ENCODE data around the gene PTPRQ. TPM values are rescaled to one million over a fixed set of nuclear protein-coding genes. Genes with fewer than 3 reads are reported as not detected.

The PTPRQ gene
- total RNA-seq, 1 experiment from 2014 or later, result not detected

GRCh38 chr12:80632835-80633234 lies 188.8 kb downstream of the PTPRQ start:
- Mint-ChIP-seq H3K36me3 (no peaks in the 10 kb centered on the region), H3K27ac (no peak overlapping the region), H3K4me1 (peaks cover 19% of the 10 kb centered on the region), H3K27me3 (ENCODE audit: low read depth) (no peaks in the 10 kb centered on the region), H3K4me3 (no peak overlapping the region), H3K9me3 (no peaks in the 10 kb centered on the region)
- DNase-seq (ENCODE audit: low spot score), result peak; percentile 70
- no peak for TF ChIP-seq PREB (CRISPR knock-in tag; IDR thresholded peaks at IDR 0.05; ENCODE audit: borderline replicate concordance)
- CTCF ChIA-PET, result interaction anchor here (0.7 to 3.4 kb wide), 50 partner anchors 10 to 438 kb away, joined by 3 to 29 read pairs (median 4); no protein-coding TSS in a partner anchor
- POLR2A ChIA-PET, result interaction anchor here (1.2 kb wide), 1 partner anchor 141 kb away, joined by 3 read pairs; no protein-coding TSS in a partner anchor
- peak; percentile 99 for ATAC-seq

GRCh38 chr12:80634903-80635302 lies 190.9 kb downstream of the PTPRQ start:
- Mint-ChIP-seq H3K4me3 (no peak overlapping the region), H3K36me3 (no peaks in the 10 kb centered on the region), H3K9me3 (no peaks in the 10 kb centered on the region), H3K27me3 (ENCODE audit: low read depth) (no peaks in the 10 kb centered on the region), H3K27ac (no peak overlapping the region), H3K4me1 (peaks cover 11% of the 10 kb centered on the region)
- DNase-seq (ENCODE audit: low spot score) (no peak), ATAC-seq (no peak)
- TF ChIP-seq OVOL2 (CRISPR knock-in tag; IDR thresholded peaks at IDR 0.05; ENCODE audit: borderline replicate concordance), result no peak
- TF ChIP-seq HMGXB4 (CRISPR knock-in tag; IDR thresholded peaks at IDR 0.05), result no peak
- no peak for TF ChIP-seq ZNF219 (CRISPR knock-in tag; IDR thresholded peaks at IDR 0.05; ENCODE audit: borderline replicate concordance)
- TF ChIP-seq FOXP4 (CRISPR knock-in tag; IDR thresholded peaks at IDR 0.05), result no peak
- POLR2A ChIA-PET, result no interaction called here
- CTCF ChIA-PET, result interaction anchor here (3.4 kb wide), 1 partner anchor 27 kb away, joined by 29 read pairs; no protein-coding TSS in a partner anchor

GRCh38 chr12:80636832-80637231 lies 192.8 kb downstream of the PTPRQ start:
- ATAC-seq (no peak), DNase-seq (ENCODE audit: low spot score) (no peak)
- no peak overlapping the region for H3K4me3 Mint-ChIP-seq
- no peaks in the 10 kb centered on the region for H3K36me3 Mint-ChIP-seq
- POLR2A ChIA-PET, result no interaction called here
- no peaks in the 10 kb centered on the region for H3K27me3 Mint-ChIP-seq (ENCODE audit: low read depth)
- H3K9me3 Mint-ChIP-seq, result no peaks in the 10 kb centered on the region
- CTCF ChIA-PET, result interaction anchor here (1.2 kb wide), 1 partner anchor 74 kb away, joined by 4 read pairs; no protein-coding TSS in a partner anchor
- no peak overlapping the region for H3K27ac Mint-ChIP-seq
- peaks cover 11% of the 10 kb centered on the region for H3K4me1 Mint-ChIP-seq
- no peak for TF ChIP-seq E2F5 (CRISPR knock-in tag; IDR thresholded peaks at IDR 0.05)
- no peak for TF ChIP-seq PRRX2 (CRISPR knock-in tag; IDR thresholded peaks at IDR 0.05)
- TF ChIP-seq OVOL2 (CRISPR knock-in tag; IDR thresholded peaks at IDR 0.05; ENCODE audit: borderline replicate concordance), result no peak
- TF ChIP-seq USF2 (CRISPR knock-in tag; IDR thresholded peaks at IDR 0.05), result no peak
- no peak for TF ChIP-seq ZNF396 (CRISPR knock-in tag; IDR thresholded peaks at IDR 0.05; ENCODE audit: borderline replicate concordance)
- TF ChIP-seq NFE2L1 (CRISPR knock-in tag; IDR thresholded peaks at IDR 0.05), result no peak
- no peak for TF ChIP-seq ATF1 (CRISPR knock-in tag; IDR thresholded peaks at IDR 0.05)
- no peak for TF ChIP-seq ZNF532 (CRISPR knock-in tag; IDR thresholded peaks at IDR 0.05; ENCODE audit: borderline replicate concordance)
- no peak for TF ChIP-seq SP1 (CRISPR knock-in tag; conservative IDR thresholded peaks at IDR 0.05)
- TF ChIP-seq ZNF423 (CRISPR knock-in tag; IDR thresholded peaks at IDR 0.05), result no peak
- no peak for TF ChIP-seq ZNF425 (CRISPR knock-in tag; conservative IDR thresholded peaks at IDR 0.05)
